ENCODE data around the gene CIAO1.

Gene CIAO1

DNA sequence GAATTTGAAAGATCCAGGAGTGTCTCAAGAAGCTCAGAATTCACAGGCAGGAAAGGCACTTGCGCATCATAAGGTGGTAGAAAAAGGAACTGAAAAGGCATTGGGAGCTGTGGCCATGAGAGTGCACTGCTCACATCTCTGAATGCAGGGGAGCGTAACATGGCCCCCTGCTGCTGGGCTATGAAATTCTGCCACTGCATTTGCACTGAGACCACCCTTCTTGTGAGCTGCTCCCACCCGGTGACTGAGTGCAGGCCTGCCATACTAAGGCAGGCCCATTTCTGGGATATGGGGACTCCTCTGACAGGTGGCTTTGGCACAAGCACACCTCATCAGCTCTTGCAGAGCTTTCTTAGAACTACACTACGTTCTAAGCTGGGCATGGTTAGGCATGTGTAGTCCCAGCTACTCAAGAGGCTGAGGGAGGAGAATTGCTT lies 32.1 kb upstream of the CIAO1 start:
- no peak overlapping the region for H3K4me3 ChIP-seq (ENCODE audit: low read depth, low read length)
- DNase-seq (ENCODE audit: low read depth): no peak
- TF ChIP-seq, protein P1, sequence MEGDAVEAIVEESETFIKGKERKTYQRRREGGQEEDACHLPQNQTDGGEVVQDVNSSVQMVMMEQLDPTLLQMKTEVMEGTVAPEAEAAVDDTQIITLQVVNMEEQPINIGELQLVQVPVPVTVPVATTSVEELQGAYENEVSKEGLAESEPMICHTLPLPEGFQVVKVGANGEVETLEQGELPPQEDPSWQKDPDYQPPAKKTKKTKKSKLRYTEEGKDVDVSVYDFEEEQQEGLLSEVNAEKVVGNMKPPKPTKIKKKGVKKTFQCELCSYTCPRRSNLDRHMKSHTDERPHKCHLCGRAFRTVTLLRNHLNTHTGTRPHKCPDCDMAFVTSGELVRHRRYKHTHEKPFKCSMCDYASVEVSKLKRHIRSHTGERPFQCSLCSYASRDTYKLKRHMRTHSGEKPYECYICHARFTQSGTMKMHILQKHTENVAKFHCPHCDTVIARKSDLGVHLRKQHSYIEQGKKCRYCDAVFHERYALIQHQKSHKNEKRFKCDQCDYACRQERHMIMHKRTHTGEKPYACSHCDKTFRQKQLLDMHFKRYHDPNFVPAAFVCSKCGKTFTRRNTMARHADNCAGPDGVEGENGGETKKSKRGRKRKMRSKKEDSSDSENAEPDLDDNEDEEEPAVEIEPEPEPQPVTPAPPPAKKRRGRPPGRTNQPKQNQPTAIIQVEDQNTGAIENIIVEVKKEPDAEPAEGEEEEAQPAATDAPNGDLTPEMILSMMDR (conservative IDR thresholded peaks at IDR 0.05; ENCODE audit: low read depth, low read length): no peak

DNA sequence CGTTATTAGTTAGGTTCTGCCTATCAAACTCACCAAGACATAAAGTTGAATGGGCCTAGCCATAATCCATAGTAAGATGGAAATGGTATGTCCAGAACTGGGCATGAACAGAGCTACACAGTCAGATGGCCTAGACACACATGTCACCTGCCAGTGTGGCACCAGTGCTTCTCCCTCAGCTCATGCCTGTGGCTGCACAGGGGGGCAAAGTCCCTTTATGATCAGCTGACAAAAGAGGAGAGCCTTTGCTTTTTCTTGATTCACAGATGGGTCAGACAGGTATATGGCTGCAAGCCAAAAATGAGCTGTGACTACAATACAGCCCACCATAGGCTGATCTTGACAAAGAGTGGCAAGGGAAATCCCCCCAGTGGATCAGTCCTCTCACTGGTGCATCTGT lies 29.1 kb upstream of the CIAO1 start:
- TF ChIP-seq, protein P1 (conservative IDR thresholded peaks at IDR 0.05; ENCODE audit: low read depth, low read length): no peak

DNA sequence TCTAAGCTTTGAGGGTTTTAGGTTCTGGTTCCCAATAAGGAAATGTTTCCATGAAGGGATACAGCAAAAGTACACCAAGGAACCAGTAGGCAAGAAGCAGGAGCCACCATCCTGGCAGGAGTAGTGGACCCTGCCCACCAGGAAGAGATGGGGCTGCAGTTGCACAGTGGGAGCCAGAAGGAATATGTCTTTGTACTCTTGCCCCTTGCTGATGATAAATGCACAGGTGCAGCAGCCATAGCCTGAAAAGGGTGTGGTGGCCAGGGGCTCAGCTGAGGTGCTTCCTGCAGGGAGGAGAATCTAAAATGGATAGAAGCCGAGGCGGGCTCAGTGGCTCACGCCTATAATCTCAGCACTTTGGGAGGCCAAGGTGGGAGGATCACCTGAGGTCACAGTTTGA lies 27.8 kb upstream of the CIAO1 start:
- TF ChIP-seq, protein P1 (conservative IDR thresholded peaks at IDR 0.05; ENCODE audit: low read depth, low read length): no peak
- no peak overlapping the region for H3K4me3 ChIP-seq (ENCODE audit: low read depth, low read length)
- no peak for DNase-seq (ENCODE audit: low read depth)

More for the DNA sequence above, 29.1 kb upstream of the CIAO1 start:
- no peak overlapping the region for H3K4me3 ChIP-seq (ENCODE audit: low read depth, low read length)
- no peak for DNase-seq (ENCODE audit: low read depth)

- no peak for DNase-seq (ENCODE audit: low read depth)
- H3K4me3 ChIP-seq (ENCODE audit: low read depth, low read length): no peak overlapping the region
- TF ChIP-seq, protein P1 (conservative IDR thresholded peaks at IDR 0.05; ENCODE audit: low read depth, low read length): no peak
Observed at GRCh38 chr2:96239091-96239490, 26.9 kb upstream of the CIAO1 start.

DNA sequence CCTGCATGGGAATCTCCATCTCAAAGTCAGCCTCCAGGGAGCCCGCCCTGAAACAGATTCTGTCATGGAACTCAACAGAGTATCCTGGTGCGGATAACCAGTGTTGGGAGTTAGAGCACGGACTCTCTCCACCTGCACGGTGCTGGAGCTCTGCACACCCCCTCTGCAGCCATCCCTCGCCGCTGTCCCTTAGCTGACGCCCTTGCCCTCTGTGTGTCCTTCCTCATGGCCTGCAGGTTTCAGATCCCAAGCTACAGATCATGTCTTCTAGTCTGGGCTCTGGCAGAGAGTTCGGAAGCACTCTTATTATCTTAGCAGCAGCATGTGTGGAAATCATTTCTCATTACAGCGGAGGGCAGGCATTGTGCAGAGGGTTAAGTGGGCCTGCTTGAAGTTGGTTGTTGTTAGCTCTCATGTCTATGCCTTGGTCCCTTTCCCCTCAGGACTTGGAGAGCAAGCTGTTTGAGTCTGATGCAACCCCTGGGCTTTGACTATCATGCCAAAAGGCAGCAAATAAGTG lies 26.2 kb upstream of the CIAO1 start:
- DNase-seq (ENCODE audit: low read depth): no peak
- H3K4me3 ChIP-seq (ENCODE audit: low read depth, low read length): no peak overlapping the region
- TF ChIP-seq, protein P1 (conservative IDR thresholded peaks at IDR 0.05; ENCODE audit: low read depth, low read length): no peak

- DNase-seq (ENCODE audit: low read depth): no peak
- TF ChIP-seq, protein P1 (conservative IDR thresholded peaks at IDR 0.05; ENCODE audit: low read depth, low read length): no peak
- H3K4me3 ChIP-seq (ENCODE audit: low read depth, low read length): no peak overlapping the region
Observed at GRCh38 chr2:96240341-96241038, 25.5 kb upstream of the CIAO1 start.

GRCh38 chr2:96241227-96241626 lies 24.8 kb upstream of the CIAO1 start:
- no peak overlapping the region for H3K4me3 ChIP-seq (ENCODE audit: low read depth, low read length)
- TF ChIP-seq, protein P1 (conservative IDR thresholded peaks at IDR 0.05; ENCODE audit: low read depth, low read length): no peak
- no peak for DNase-seq (ENCODE audit: low read depth)
